ENCODE measurements around the gene CDHR3. TPM values are rescaled to one million over a fixed set of nuclear protein-coding genes. Genes with fewer than 3 reads are reported as not detected.
"Not testable (repeated sequence)": the region's sequence is repeated elsewhere in the genome, so short reads cannot be mapped to it uniquely, and the experiment has no call there.

CDHR3 gene
- total RNA-seq, 1 experiment from 2014 or later, result 2.1 TPM

DNA sequence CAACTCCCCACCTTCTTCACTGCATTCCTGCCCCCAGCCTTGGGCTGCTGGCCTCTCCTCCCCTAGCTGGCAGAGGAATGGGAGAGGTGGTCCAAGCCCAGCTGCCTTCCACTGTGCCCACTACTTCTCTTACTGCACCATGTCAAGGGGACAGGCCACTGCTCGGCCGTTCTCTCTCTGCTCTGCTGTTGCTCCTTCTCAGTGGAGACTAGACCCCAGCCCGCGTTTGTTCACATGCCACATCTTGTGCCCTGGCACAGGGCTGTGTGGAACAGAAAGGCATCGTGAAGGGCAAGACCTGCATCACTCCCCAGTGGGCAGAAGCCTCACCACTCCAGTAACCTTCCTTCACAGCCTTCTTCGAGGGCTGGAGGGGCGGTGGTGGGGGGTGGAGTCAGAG is 711 bp upstream of the CDHR3 start:
- no peak for DNase-seq (ENCODE audit: extremely low read depth, low read depth)

DNA sequence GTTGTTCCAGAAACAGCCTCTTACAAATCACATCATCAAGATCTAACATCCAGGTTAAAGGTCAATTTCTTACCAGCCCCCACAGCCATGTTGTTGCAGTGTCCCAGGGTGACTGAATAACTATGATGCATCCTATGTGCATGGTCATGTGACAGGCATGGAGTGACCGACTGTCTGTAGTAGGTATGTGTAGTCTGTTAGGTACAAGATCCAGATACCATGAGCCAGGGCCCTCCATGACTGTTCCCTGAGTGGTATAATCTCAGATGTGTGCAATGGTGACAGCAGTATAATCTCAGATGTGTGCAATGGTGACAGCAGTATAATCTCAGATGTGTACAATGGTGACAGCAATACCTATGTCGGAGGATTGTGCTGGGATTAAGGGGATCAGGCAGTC is 8.8 kb downstream of the CDHR3 start:
- DNase-seq (ENCODE audit: extremely low read depth, low read depth), result no peak

DNA sequence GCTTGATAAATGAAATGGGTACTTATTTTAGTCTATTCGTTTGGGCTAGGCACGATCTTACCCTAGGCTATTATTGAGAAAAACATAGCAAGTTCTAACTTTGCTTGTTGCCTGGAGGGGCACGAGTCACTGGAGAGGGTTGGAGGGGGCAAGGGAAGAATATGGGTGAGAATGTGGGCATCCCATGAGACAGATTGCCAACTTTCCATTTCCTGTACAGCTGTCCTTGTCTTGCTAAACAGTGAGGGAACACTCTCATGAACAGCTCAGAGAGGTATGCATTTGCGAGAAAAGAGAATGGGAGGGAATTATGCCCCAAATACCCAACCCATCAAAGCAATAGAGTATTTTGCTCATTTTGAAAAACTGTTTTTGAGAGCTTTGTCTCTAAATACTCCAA is 9.2 kb downstream of the CDHR3 start:
- DNase-seq (ENCODE audit: extremely low read depth, low read depth), result no peak

DNA sequence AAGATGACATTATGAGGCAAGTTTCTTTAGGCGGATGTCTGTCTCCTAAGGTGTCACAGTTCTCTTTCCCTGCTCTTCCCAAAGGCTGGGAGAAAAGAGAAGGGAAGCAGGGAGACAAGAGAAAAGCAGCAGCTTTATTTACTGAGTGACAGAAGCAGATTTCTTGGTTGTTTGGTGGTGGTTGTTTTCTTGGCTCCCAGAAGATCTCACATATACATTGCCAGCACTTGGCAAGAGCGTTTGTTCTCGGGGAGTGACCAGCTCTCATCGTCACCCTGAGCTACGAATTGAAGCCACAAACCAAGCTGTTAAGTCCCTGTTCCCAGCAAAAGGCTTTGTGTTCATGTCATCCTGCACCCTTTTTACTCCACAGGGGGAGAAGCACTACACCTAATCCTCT is 11.4 kb downstream of the CDHR3 start:
- DNase-seq (ENCODE audit: extremely low read depth, low read depth), result no peak

DNA sequence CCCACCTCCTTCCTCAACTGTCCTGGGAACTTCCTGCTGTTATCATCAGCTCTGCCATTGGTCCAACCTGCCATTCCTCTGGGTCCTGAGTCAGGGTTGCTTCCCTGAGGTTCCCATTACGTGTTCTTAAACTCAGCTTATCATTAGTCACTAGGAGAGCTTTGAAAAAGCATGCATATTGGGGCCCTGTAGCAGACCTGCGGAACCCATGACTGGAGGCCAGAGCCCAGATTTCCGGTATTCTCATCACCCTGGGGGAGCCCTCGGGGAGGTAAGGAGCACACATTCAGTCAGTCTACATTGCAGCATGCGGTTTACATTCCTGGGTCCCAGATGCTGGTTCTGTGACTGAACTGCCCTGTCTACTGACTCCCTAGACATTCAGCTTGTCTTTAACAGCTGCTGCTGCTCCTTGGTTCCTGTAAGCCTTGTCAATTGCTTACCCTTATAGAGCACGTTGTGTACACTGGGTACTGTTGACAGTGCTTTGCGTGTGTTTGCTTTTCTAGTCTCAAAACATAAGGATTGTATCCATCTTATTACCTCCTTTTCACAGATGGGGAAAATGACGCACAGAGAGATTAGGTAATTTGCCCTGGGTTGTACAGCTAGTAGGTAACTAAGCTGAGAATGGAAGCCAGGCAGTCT is 12.8 kb downstream of the CDHR3 start:
- no peak for DNase-seq (ENCODE audit: extremely low read depth, low read depth)

DNA sequence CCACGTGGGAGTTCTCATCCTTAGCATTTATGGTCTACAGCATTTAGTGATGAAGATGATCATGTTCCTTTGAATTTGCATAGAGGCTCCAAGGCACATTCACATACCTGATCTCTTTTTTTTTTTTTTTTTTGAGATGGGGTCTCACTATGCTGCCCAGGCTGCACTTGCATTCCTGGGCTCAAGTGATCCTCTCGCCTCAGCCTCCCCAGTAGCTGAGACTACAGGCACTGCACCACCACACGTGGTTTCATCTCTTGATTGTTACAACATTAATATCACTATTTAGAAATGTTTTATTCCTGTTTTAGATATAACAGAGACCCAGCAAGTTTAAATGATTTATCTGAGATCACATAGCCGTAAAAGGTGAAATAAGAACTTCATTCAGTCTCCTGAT is 13.8 kb downstream of the CDHR3 start:
- DNase-seq (ENCODE audit: extremely low read depth, low read depth), result no peak

DNA sequence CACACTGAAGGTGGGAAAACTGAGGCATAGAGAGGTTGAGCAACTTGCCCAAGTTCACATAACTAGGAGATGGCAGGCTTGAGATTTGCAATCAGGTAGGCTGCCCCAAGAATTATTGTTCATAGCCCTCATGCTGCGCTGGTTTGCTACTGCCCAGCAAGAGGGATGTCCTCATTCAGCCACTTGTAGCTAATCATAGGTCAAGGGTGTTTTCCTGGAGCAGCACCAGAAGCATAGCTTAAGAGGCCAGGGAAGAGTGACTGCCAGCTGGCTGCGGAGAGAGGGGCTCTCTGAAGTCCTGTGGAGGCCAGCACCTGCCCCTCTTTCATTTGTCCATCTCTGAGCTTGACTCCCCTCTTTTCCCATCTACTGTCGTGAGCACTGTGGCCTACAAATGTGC is 15.0 kb downstream of the CDHR3 start:
- DNase-seq (ENCODE audit: extremely low read depth, low read depth), result no peak

DNA sequence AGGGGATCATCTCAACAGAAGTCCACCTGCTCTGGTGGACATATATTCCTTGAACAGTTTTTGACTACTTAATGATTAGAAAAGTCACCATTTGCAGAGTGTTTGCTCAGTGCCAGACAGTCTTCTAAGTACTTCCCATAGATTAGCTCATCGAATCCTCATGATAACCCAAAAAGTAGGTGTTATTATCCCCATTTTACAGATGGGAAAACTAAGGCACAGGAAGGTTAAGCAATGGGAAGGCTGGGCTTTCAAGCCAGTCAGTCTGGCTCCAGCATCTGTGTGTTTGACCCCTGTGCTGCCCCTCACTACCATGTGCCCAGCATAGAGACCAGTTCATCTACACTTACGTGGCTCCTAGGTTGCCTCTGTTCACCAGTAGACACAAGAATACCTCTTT is 15.9 kb downstream of the CDHR3 start:
- DNase-seq (ENCODE audit: extremely low read depth, low read depth), result no peak

DNA sequence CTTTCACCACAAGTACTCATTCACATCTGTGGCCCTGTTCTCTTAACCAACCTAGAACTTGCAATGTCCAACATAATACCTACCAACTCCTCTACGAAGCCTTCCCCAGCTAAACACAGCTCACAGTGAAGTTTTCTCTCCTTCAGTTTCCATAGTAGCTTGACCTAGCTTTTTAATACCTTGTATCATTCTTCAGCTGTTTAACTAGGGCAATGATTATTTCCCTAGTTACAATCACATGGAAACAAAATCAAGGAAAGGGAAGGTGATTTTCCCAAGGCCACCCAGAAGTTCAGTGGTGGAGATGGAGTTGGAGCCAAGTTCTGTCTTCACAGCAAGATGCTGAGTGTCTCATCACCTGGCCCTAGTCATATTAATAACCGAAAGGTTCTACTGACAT is 16.3 kb downstream of the CDHR3 start:
- DNase-seq (ENCODE audit: extremely low read depth, low read depth), result no peak

DNA sequence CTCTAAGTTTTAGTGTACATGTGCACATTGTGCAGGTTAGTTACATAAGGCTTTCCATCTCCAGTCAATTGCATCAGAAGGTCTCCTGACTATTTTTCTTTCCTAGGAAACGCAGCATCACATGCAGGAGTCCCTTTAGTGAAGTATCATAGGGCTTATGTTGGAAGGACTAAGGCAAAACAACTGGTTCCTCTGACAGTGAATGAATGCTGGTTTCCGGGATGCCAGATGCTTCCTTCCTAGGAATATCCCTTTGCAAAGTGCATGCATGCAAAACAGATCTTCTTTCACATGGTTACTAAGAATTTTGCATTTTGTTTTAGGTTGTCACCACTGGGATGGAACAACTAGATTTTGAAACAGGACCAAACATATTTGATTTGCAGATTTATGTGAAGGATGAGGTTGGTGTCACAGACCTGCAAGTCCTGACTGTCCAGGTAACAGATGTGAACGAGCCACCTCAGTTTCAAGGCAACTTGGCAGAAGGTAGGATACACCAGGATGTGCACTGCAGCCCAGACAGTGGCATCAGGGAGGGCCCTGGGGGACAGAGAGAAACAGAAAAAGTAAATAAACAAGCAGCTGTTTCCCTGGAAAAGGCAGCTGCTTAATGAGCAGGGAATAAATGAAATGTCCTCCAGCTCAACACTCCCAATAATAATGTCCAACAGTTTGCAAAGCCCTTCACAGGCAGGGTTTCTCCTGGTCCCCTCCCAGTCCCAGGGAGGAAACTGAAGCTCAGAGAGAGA is 17.8 kb downstream of the CDHR3 start:
- no peak for DNase-seq (ENCODE audit: extremely low read depth, low read depth)

DNA sequence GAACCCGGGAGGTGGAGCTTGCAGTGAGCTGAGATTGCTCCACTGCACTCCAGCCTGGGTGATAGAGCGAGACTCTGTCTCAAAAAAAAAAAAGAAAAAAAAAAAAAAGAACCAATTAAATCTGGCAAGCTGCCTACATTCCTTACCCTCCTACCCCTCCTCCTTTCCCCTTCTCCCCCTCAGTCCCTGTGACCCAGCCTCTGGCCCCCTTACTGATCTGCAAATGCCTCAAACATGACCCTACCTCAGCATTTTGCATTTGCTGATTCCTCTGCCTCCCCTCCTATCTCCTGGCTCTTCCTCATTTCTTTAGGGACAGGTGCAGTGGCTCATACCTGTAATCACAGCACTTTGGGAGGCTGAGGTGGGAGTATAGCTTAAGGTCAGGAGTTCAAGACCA is 19.3 kb downstream of the CDHR3 start:
- DNase-seq (ENCODE audit: extremely low read depth, low read depth), result no peak

DNA sequence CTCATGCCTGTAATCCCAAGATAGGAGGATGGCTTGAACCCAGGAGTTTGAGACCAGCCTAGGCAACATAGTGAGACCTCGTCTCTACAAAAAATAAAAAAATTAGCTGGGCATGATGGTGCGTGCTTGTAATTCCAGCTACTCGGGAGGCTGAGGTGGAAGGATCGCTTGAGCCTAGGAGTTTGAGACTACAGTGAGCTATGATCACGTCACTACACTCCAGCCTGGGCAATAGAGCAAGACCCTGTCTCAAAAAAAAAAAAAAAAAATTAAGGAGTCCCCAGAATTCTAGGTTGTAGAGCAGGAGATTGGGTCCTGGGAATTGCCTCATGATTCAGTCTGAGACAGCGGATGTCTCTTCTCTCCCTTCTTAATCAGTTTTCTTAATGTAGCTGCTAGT is 21.7 kb downstream of the CDHR3 start:
- DNase-seq (ENCODE audit: extremely low read depth, low read depth), result not testable (repeated sequence)

DNA sequence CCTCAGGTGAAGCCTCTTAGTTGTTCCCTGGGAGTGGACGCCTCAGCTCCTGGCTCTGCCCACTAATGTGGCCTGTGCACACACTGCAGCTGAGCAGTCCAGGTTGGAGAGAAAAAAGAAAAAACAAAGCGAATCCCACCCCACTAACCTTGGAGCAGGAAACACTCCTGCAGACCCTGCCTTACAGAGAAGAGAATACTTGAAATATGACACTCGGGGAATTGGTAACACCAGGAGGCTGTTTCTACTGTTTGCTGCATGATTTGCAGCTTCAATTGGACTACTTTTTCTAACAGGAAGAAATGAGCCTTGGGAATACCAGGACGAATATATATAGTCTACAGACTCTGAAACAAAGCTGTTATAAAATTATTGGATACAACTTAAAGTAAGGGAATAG is 22.2 kb downstream of the CDHR3 start:
- DNase-seq (ENCODE audit: extremely low read depth, low read depth), result no peak

DNA sequence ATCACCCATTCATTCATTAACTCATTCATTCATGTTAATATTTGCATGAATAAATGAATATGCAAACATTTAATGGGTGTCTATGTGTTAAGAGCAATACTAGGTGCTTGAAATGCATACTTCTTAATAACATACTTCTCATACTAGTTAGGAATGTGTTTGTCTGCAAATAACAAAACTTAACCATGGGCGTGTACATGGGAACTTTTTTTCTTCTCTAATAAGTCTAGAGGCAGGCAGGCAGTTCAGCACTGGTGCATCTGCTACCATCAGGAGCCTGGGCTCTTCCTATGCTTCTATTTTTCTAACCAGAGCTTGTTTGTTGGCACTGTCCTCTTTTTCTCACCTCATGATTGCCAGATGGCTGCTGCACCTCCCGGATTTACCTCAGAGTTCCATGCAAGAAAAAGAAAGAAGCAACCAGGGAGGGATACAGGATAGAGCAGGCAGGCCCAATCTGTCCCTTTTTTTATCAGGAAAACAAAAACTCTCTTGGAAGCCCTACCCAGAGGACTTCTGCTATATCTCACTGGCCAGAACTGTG is 22.7 kb downstream of the CDHR3 start:
- DNase-seq (ENCODE audit: extremely low read depth, low read depth), result no peak

DNA sequence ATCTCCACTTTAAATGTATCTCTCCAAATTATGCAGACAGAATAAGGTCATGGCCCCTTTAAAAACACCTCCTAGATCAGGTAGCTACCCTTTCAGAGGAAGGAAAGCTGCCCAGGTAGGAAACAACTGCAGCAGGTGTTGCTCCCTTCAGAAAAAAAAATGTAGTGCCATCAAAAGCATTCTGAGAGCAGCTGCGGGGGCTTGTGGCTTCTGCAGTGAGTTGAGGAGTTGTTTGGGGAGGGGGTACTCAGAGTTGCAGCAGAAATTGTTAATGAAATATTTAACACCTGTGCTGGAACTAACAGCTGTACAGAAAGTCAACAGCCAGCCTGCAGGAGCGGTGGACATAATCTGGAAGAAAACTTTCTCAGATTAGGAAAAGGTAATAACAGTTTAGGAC is 24.0 kb downstream of the CDHR3 start:
- no peak for DNase-seq (ENCODE audit: extremely low read depth, low read depth)

DNA sequence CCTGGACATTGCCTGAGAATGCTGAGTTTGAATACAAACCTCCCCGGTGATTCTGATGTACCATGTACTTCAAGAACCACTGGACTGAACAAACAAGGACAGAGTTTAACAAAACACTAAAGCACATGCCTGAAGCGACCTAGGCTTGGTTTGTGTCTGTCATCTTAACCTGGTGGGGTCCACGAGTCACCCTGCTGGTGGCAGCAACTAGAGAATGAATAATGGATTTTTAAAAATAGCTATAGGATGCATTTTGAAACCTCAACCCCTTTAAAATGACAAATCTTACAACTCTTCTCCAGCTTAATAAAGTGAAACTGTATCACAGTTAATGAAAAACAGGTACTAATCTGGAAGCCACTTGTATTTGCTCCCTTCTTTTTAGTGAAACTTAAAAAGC is 25.2 kb downstream of the CDHR3 start:
- no peak for DNase-seq (ENCODE audit: extremely low read depth, low read depth)

DNA sequence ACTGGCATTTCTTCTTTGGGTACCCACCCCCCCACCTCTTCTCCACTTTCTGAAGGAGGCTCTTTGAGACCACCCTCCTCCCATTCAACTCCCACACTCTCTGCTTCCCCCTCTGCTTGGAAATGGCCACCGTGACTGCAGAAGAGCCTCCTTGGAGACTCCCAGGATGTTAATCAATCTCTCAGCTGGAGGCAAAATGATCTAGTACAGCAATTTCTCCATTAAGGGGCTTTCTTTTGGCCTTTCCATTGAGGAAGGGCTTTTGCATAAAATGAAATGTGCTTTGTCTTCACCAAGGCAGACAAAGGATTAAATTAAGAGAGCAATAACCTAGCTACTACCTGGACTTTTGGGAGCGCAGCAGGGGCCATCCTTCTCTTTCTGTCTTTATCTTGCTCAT is 26.1 kb downstream of the CDHR3 start:
- DNase-seq (ENCODE audit: extremely low read depth, low read depth), result no peak

DNA sequence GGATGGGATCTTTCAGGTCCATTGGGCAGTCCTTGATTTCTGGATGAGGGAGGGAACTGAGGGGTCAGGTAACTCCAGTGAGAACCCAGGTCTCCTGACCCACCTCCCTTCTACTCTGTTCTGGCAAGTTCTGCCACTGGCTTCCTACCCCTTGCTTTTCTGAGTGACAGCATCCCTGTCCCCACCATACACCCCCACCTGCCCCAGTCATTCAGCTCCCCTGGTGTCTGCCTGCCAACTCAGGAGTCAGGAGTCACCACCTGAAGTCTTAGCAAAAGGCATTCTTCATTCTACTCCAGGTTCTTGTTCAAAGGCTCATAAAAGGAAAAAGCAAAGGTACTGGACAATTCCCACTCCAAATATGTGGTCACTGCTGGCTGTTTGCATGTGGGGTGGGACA is 26.6 kb downstream of the CDHR3 start:
- DNase-seq (ENCODE audit: extremely low read depth, low read depth), result no peak

DNA sequence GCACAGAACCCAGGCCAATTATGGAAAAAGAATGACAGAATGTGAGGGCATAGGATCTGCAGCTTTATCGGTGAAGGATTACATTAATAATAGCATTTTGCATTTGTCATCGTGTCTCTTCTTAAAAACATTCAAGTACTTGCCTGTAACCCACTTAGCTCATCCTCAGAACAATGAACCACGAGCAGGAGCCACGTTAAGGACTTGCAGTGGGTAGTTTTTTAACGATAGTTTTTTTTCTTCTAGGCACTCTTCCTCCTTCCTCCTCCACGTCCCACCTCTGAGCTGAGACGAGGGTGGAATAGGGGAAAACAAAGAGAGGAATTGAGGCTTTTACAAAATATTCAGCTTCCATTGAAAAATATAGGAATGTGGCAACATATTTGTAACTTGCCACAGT is 27.1 kb downstream of the CDHR3 start:
- DNase-seq (ENCODE audit: extremely low read depth, low read depth), result no peak

DNA sequence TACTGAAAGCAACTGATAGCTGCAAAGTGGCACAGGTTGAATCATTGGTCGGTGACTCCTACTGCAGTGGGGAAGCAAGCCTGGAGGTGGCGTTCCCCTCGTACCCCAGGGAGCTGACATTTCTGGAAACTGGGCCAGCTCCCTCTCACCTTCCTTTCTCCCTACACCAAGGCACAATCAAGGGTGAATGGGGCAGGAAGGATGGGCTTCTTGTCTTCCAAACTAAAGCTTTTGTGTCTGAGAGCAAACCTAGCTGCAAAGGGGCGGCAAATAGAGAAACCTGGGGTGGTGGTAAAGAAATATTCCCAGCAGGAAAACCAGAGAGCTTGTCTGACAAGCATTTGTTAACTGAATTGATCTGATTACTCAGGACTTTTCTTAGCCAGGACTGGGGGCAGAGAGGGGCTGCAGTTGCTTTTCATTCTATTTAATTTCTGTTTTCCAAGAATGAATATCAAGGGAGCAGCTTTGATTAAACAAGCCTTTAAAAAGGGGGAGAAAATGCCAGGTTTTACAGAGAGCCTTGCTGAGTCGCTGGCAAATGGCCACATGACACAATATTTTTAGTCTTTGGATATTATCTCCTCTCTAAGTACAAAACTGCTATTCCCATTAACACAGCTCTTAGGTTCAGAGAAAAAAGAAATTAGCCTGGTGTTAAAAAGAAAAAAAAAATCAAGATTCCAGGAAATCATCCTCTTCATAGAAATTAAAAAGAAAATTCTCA is 27.8 kb downstream of the CDHR3 start:
- no peak for DNase-seq (ENCODE audit: extremely low read depth, low read depth)

DNA sequence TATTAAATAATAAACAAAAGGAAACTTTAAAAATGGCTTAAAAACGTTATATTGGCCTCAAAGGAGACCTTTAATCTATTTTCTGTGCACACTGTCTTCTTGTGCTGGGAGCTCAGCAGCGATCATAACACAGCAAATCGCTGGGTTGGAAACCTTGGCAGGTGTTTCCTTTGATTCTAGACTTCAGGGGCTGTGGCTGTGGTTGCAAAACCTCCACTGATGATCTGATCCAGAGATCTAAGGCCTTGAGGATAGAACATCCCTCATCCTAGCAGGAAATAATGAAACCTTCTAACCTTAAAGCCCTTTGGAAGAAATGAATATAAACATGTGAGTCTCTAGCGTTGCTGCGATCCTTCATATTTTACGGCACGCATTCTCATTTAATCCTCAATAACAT is 29.8 kb downstream of the CDHR3 start:
- DNase-seq (ENCODE audit: extremely low read depth, low read depth), result no peak
